Urothelium cell line (cell line): ENCODE data around the gene ABHD16A.

Source experiments
- DNase-seq: peaks from one replicate; pipeline ENCODE4 v3.0.0; 2011; ENCODE audit warnings: low spot score, mixed read lengths
- FAIRE-seq: peaks from 2 replicates; lab custom pipeline; 2011; peaks lifted over from hg19 to GRCh38; lab: Jason Lieb, UNC

ABHD16A gene

DNA sequence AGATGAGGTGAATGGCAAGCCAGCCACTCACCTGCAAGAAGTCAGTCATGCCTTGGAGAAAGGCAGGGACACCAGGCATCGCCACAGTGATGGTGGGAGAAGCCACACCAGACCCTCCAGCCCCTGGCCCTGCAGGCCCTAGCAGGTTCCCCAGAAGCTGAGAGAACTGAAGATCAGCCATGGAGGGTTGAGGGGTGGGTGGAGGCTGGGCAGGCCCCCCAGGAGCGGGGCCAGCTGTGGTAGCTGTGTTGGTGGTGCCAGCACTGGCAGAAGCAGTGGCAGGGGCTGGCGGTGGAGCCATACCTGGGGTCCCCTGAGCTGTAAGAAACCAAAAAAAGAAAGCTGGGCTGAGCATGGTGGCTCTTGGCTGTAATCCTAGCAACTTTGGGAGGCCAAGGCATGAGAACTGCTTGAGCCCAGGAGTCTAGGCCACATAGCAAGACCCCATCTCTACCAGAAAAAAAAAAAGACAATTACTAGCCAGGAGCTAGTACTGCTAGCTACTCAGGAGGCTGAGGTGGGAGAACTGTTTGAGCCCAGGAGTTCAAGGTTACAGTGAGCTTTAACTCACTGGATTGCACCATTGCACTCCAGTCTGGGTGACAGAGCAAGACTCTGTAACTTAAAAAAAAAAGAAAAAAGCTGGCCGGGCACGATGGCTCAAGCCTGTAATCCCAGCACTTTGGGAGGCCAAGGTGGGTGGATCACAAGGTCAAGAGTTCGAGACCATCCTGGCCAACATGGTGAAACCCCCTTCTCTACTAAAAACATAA lies 60.1 kb downstream of the ABHD16A start:
- DNase-seq, result no peak
- FAIRE-seq, result no peak

- FAIRE-seq (no peak), DNase-seq (no peak)
Measured at GRCh38 chr6:31641370-31641769, 61.8 kb downstream of the ABHD16A start.

GRCh38 chr6:31640612-31641011 lies 62.5 kb downstream of the ABHD16A start:
- no peak for DNase-seq
- no peak for FAIRE-seq

DNA sequence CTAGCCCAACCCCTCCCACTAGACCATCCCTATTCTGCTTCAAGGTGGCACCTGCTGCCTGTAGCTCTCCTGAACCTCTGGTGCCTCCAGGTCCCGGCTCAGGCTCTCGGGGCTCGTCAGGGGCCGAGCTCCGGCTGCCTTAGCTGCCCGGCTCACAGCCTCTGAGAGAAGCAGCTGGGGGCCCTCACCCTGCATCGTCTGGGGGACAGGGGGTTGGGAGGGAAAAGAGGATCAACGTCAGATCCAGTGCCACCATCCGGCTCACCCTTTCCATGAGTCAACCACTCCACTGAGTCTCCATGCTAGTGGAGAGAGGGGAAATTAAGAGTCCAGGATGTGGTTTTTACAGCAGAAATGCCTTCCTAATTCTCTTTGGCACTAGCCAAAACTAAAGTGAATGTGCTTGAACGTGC lies 63.7 kb downstream of the ABHD16A start:
- no peak for DNase-seq
- FAIRE-seq, result no peak

DNA sequence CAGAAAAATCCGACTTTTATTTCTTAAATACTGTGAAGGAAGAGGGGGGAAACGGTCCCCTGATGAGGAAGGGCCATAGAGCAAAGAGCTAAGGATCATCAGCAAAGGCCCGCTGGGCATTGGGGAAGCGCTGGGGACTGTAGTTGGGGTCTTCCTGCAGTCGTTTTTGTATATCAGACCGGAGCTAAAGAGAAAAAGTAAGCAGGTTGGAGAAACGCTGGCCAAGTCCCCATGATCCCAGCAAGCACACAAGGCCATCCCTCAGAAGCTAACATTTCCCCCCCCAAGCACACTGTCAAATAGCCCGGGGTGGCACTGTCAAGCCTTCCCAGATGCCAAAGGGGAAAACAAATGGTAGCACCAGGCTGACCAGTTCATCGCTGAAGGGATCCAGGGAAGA lies 64.1 kb downstream of the ABHD16A start:
- DNase-seq (no peak), FAIRE-seq (no peak)
